NOMO-1 treated with DMSO at 0.1 percent for 48 hours (cell line): ENCODE measurements around the gene APOL6.

ENCODE experiments used
- DNase-seq: peaks from one replicate; lab custom pipeline; 2025; ENCODE audit not compliant: unreplicated experiment; lab: John Stamatoyannopoulos, UW

The APOL6 gene

GRCh38 chr22:35648066-35649025 is at the start of gene APOL6:
Gene APOL6 (plus strand): TSS chr22:35648446. CDS start chr22:35656426, 7,980 bp downstream.
- DNase-seq: peak; percentile 93

DNA sequence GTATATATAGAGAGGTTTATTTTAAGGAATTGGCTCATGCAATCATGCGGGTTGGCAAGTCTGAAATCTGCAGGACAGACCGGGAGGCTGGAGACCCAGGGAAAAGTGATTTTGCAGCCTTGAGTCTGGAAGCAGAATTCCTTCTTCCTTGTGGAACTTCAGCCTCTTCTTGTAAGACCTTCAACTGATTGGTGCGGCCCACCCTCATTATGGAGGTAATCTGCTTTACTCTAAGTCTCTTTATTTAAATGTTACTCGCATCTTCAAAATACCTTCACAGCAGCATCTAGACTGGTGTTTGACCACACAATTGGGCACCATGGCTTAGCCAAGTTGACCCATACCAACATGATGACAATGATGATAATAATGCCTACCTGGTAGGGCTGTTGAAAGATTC is 48.9 kb upstream of the APOL6 start:
- no peak for DNase-seq

GRCh38 chr22:35600476-35600875 is 47.8 kb upstream of the APOL6 start:
- peak; percentile 70 for DNase-seq

GRCh38 chr22:35601013-35601580 is 47.1 kb upstream of the APOL6 start:
- no peak for DNase-seq

GRCh38 chr22:35601743-35602615 is 46.3 kb upstream of the APOL6 start:
- peak; percentile 99 for DNase-seq

DNA sequence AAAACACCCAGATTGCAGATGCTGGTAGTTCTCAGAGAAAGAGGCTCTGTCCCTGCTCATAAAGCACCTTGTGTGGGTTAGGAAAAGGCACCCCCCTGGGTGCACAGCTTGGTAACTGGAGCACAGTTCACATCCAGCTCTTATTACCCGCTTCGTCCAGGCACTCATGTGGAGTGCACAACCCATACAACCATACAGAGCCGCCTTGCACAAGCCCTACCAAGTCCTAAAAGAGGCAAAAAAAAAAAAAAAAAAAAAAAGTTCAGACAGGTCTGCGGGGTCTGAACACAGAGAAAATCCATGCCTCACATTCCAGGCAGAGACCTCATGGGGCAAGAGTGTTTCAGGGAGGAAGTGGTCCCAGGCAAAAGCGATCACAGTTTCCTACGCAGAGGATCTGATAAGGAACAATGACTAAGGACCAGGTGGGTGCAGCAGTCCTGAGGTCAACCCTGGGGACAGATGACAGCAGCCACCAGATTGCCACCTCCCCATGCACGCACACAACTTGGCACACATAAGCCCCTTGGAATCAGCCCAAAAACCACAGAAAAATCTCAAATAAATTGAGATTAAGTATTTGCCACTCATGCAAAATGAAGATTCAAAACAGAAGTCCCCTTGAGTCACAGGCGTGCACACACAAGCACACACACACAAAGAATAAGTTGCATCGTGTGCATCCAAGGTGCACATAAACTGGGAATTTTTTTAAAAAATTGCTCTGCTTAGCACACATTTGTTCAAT is 43.5 kb upstream of the APOL6 start:
- peak; percentile 23 for DNase-seq

- no peak for DNase-seq
Measured at GRCh38 chr22:35605369-35605680, 42.9 kb upstream of the APOL6 start.

- no peak for DNase-seq
Measured at GRCh38 chr22:35605851-35606481, 42.3 kb upstream of the APOL6 start.

DNA sequence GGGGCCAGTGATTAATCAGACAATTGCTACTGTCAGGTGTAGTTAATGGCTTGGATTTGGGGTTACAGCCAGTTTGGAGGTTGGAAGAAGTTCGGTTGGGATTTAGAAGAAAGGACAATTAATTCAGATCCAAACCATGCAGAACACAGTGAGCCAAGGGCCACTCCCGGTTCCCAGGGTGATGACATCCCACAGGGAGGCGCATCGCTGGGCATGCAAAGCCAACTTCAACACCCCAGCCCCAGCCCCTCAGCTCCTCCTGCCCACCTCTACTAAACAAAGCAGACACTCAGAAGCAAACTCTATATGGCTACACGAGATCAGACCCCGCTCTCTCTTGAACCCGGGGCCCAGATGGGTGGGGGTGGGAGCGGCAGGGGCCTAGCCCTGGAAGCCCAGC is 41.3 kb upstream of the APOL6 start:
- no peak for DNase-seq

DNA sequence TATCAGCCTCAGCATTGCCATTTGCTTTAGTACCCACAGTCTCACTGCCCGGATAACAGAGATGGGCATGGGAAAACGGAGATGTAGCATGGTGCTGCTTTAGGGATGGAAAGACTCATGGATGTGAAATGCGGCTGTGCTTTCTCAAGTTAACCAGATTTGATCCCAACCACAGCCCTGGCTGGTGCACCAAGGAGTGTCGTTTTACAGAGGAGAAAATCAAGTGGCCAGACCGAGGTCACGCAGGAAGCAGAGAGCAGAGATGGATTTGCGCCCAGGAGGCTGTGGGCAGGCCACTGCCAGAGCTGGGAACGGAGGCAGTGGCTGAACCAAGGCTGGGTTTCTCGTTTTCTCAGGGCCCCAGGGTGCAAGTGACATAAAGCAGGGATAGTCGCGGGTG is 40.2 kb upstream of the APOL6 start:
- no peak for DNase-seq

- no peak for DNase-seq
Measured at GRCh38 chr22:35609261-35609660, 39.0 kb upstream of the APOL6 start.

DNA sequence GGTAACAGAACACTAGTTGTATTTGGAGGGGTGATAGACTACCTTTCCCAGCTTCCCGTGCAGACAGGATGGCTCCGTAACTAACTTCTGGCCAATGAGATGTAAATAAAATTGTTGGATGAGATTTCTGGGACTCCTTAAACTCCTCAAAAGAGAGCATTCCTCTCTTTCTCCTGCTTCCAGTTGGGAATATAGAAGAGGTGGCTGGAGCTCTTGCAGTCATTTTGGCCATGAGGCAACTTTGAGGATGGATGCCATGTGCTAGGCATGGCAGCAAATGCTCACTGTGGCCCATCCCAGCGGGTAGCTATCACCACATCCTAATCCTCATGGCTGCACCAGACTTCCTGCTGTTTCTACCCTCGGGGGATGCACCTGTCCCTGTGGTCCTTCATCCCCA is 38.5 kb upstream of the APOL6 start:
- DNase-seq: no peak

DNA sequence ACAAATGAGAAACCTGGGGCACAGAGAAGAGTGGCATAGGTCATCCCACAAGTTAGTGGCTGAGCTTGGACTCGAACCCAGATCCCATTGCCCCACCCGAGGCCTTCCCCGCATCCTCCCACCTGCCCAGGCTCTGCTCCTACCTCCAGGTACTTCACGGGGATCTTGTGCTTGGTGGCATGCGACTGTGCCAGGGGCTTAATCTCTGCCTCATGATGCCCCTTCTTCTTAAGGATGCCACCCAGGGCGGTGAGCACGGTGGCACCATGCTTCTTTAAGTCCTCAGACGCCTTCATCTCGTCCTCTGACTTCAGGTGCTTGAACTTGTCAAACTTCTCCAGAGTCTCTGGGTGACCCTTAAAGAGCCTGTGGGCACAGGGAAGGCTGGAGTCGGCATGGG is 37.5 kb upstream of the APOL6 start:
- DNase-seq: no peak

- no peak for DNase-seq
Measured at GRCh38 chr22:35611200-35611890, 36.9 kb upstream of the APOL6 start.

GRCh38 chr22:35611891-35612576 is 36.2 kb upstream of the APOL6 start:
- DNase-seq: peak; percentile 83

DNA sequence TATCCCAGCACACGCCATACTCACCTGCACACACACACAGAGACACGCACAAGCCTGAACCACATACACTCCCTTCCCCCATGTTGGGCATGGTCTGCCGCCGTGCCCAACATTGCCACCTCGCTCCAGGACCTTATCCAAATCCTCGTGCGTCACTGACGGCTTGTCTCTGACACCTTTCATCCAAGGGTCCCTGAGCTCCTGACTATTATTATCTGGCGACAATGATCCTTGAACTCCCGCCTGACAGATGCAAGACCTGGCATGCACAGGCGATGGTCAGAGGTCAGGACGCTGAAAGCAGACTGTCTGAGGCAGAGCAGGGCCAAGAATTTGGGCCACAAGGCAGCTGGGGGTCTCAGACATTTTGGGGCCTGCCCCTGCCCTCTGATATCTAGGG is 35.3 kb upstream of the APOL6 start:
- DNase-seq: no peak

DNA sequence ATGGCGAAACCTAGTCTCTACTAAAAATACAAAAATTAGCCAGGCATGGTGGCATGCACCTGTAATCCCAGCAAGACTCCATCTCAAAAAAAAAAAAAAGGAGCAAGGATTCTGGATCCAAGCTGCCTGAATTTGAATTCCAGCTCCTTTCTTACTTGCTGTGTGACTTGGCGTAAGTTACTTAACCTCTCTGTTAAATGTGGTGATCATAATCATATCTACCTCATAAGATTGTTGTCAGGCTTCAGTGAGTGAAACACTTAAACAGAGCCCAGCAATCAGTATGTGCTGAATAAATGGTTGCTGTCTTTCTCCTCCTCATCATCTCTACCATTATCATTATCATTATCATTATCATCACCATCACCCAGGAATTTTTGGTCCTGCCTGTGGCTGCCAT is 33.8 kb upstream of the APOL6 start:
- DNase-seq: no peak

DNA sequence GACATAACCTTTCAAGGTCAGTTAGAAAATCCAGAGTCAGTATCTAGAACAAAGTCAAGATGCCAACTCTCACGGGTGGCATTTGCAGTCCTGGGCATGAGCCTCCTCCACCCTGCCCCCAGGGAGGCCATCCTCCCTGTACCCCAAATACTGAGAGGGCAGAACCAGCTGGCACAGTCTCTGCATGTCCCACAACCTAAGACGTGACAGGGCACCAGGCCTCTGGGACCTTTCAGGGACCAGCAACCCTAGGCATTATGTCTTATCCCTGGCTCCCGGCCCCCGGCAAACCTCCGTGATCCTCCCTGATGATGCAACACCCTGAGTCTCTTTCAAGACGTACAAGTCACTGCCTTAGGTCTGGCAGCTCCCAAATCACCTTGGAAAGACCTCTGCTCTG is 33.1 kb upstream of the APOL6 start:
- DNase-seq: no peak

DNA sequence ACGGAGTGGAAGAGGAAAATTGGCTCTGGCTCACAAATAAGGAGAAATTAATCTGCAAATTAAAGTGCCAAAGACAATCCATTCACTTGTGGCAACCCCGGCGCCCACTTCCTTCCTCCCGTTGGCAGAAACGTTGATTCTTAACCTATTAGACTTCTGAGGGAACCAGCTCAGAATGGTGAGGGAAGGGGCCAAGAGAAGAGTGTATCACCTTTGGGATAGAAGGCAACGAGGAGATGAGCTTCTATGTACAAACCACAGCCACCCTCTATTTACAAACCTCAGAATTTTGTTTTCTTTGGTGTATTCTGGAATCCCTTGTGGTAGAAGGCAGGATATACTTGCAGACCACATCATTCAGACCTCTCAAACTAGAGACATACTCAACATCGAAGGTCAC is 32.2 kb upstream of the APOL6 start:
- no peak for DNase-seq
